HEK293 (cell line): ENCODE measurements around the gene LMOD3.

ENCODE experiments used
- GLI2 ChIP-seq: fragments of 450-650 bp; formaldehyde crosslinking; IDR thresholded peaks from 2 replicates; pipeline ENCODE4; 2017; ENCODE audit warnings: missing biosample characterization, missing genetic modification characterization, low read depth, borderline replicate concordance
- HOXA7 ChIP-seq: sonication (generic); formaldehyde crosslinking; IDR thresholded peaks from 2 replicates; pipeline ENCODE4 v1.8.1; 2022; ENCODE audit warnings: missing genetic modification reagents, borderline replicate concordance
- KLF10 ChIP-seq: fragments of 450-650 bp; IDR thresholded peaks from 2 replicates; pipeline ENCODE4 v1.5.1; 2018; ENCODE audit warnings: missing biosample characterization, mild to moderate bottlenecking, missing genetic modification characterization
- SETDB1 ChIP-seq: IDR thresholded peaks from one replicate; pipeline ENCODE4 v1.6.1; 2017; ENCODE audit warnings: mild to moderate bottlenecking, low read length, moderate library complexity, mixed read lengths; ENCODE audit not compliant: insufficient read length
- SP2 ChIP-seq: fragments of 450-650 bp; formaldehyde crosslinking; IDR thresholded peaks from 2 replicates; pipeline ENCODE4 v1.5.1; 2016; ENCODE audit warnings: missing biosample characterization, missing genetic modification characterization
- TF ChIP-seq, protein P1 (sequence below): fragments of 450-650 bp; formaldehyde crosslinking; IDR thresholded peaks from 2 replicates; pipeline ENCODE4 v1.5.1; 2016; ENCODE audit warnings: missing biosample characterization, missing genetic modification characterization
- TF ChIP-seq, protein P2 (sequence below): fragments of 450-650 bp; formaldehyde crosslinking; IDR thresholded peaks from 2 replicates; pipeline ENCODE4 v1.5.0; 2017; ENCODE audit warnings: missing biosample characterization, missing genetic modification characterization, borderline replicate concordance
- TF ChIP-seq, protein P3 (sequence below): IDR thresholded peaks from 2 replicates; pipeline ENCODE4 v1.6.1; 2011; ENCODE audit warnings: mild to moderate bottlenecking, low read depth, low read length, borderline replicate concordance
- TF ChIP-seq, protein P4 (sequence below): fragments of 450-650 bp; formaldehyde crosslinking; conservative IDR thresholded peaks from 2 replicates; pipeline ENCODE4 v1.5.1; 2016; ENCODE audit warnings: low read depth, missing biosample characterization, missing genetic modification characterization
- TF ChIP-seq, protein P5 (sequence below): fragments of 450-650 bp; formaldehyde crosslinking; IDR thresholded peaks from 2 replicates; pipeline ENCODE4 v1.5.1; 2017; ENCODE audit warnings: missing biosample characterization, missing genetic modification characterization

DNA sequence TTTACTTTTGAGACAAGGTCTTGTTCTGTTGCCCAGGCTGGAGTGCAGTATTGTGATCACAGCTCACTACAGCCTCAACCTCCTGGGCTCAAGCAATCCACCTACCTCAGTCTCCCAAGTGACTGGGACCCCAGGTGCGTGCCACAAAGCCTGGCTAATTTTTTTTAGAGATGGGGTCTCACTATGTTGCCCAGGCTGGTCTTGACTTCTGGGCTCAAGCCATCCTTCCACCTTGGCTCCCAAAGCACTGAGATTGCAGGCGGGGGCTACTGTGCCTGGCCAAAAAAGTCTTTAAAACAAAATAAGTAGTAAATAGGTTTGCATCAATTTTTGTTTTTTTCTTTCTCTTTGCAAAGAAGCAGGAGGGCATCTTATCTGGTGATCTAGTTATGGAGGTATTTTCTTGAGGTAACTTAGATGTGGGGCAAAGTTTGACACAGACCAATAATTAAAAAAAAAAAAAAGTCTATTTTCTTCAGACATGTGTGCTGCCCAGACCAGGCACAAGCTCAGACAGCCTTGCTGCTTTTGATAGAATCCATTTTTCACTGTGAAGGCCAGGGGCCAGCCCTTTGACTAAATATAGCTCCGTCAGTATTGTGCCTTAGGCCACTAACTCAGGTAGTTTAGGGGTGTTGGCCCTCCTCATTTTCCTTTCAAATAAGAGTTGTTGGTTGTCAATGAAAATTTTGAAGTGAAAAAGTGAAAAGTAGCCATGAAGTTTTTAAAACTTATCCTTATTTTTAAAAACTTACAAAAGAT lies 35.2 kb downstream of the LMOD3 start:
- TF ChIP-seq, protein P1, sequence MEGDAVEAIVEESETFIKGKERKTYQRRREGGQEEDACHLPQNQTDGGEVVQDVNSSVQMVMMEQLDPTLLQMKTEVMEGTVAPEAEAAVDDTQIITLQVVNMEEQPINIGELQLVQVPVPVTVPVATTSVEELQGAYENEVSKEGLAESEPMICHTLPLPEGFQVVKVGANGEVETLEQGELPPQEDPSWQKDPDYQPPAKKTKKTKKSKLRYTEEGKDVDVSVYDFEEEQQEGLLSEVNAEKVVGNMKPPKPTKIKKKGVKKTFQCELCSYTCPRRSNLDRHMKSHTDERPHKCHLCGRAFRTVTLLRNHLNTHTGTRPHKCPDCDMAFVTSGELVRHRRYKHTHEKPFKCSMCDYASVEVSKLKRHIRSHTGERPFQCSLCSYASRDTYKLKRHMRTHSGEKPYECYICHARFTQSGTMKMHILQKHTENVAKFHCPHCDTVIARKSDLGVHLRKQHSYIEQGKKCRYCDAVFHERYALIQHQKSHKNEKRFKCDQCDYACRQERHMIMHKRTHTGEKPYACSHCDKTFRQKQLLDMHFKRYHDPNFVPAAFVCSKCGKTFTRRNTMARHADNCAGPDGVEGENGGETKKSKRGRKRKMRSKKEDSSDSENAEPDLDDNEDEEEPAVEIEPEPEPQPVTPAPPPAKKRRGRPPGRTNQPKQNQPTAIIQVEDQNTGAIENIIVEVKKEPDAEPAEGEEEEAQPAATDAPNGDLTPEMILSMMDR (tag by site-specific recombination) = no peak
- TF ChIP-seq, protein P2, sequence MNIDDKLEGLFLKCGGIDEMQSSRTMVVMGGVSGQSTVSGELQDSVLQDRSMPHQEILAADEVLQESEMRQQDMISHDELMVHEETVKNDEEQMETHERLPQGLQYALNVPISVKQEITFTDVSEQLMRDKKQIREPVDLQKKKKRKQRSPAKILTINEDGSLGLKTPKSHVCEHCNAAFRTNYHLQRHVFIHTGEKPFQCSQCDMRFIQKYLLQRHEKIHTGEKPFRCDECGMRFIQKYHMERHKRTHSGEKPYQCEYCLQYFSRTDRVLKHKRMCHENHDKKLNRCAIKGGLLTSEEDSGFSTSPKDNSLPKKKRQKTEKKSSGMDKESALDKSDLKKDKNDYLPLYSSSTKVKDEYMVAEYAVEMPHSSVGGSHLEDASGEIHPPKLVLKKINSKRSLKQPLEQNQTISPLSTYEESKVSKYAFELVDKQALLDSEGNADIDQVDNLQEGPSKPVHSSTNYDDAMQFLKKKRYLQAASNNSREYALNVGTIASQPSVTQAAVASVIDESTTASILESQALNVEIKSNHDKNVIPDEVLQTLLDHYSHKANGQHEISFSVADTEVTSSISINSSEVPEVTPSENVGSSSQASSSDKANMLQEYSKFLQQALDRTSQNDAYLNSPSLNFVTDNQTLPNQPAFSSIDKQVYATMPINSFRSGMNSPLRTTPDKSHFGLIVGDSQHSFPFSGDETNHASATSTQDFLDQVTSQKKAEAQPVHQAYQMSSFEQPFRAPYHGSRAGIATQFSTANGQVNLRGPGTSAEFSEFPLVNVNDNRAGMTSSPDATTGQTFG (tag by site-specific recombination) = no peak
- TF ChIP-seq GLI2 (tag by site-specific recombination) (no peak), KLF10 (tag by site-specific recombination) (no peak), SP2 (tag by site-specific recombination) (no peak), HOXA7 (no peak), SETDB1 (no peak)
- TF ChIP-seq, protein P3, sequence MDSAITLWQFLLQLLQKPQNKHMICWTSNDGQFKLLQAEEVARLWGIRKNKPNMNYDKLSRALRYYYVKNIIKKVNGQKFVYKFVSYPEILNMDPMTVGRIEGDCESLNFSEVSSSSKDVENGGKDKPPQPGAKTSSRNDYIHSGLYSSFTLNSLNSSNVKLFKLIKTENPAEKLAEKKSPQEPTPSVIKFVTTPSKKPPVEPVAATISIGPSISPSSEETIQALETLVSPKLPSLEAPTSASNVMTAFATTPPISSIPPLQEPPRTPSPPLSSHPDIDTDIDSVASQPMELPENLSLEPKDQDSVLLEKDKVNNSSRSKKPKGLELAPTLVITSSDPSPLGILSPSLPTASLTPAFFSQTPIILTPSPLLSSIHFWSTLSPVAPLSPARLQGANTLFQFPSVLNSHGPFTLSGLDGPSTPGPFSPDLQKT = no peak
- TF ChIP-seq, protein P4, sequence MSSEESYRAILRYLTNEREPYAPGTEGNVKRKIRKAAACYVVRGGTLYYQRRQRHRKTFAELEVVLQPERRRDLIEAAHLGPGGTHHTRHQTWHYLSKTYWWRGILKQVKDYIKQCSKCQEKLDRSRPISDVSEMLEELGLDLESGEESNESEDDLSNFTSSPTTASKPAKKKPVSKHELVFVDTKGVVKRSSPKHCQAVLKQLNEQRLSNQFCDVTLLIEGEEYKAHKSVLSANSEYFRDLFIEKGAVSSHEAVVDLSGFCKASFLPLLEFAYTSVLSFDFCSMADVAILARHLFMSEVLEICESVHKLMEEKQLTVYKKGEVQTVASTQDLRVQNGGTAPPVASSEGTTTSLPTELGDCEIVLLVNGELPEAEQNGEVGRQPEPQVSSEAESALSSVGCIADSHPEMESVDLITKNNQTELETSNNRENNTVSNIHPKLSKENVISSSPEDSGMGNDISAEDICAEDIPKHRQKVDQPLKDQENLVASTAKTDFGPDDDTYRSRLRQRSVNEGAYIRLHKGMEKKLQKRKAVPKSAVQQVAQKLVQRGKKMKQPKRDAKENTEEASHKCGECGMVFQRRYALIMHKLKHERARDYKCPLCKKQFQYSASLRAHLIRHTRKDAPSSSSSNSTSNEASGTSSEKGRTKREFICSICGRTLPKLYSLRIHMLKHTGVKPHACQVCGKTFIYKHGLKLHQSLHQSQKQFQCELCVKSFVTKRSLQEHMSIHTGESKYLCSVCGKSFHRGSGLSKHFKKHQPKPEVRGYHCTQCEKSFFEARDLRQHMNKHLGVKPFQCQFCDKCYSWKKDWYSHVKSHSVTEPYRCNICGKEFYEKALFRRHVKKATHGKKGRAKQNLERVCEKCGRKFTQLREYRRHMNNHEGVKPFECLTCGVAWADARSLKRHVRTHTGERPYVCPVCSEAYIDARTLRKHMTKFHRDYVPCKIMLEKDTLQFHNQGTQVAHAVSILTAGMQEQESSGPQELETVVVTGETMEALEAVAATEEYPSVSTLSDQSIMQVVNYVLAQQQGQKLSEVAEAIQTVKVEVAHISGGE (tag by site-specific recombination) = no peak
- TF ChIP-seq, protein P5, sequence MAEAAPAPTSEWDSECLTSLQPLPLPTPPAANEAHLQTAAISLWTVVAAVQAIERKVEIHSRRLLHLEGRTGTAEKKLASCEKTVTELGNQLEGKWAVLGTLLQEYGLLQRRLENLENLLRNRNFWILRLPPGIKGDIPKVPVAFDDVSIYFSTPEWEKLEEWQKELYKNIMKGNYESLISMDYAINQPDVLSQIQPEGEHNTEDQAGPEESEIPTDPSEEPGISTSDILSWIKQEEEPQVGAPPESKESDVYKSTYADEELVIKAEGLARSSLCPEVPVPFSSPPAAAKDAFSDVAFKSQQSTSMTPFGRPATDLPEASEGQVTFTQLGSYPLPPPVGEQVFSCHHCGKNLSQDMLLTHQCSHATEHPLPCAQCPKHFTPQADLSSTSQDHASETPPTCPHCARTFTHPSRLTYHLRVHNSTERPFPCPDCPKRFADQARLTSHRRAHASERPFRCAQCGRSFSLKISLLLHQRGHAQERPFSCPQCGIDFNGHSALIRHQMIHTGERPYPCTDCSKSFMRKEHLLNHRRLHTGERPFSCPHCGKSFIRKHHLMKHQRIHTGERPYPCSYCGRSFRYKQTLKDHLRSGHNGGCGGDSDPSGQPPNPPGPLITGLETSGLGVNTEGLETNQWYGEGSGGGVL (tag by site-specific recombination) = no peak
